Measurements from ENCODE around the gene PLGRKT.
"Not testable (repeated sequence)": the region's sequence is repeated elsewhere in the genome, so short reads cannot be mapped to it uniquely, and the experiment has no call there.

The PLGRKT gene

DNA sequence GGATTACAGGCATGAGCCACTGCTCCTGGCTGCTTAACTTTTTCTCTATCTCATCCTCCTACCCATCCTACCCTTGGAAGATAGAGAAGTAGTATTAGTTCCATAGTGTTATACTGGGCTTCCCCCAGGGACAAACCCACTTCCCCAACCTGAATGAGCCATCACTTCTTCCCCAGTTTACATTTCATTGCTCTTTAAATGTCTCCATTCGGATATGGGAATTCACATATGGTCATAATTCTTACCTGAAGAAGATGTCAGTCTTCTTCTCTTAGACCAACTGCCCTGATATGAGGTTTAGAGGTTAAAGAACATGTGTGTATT lies 14.5 kb upstream of the PLGRKT start:
- no peak for DNase-seq (ENCODE audit: low read depth, low spot score)

DNA sequence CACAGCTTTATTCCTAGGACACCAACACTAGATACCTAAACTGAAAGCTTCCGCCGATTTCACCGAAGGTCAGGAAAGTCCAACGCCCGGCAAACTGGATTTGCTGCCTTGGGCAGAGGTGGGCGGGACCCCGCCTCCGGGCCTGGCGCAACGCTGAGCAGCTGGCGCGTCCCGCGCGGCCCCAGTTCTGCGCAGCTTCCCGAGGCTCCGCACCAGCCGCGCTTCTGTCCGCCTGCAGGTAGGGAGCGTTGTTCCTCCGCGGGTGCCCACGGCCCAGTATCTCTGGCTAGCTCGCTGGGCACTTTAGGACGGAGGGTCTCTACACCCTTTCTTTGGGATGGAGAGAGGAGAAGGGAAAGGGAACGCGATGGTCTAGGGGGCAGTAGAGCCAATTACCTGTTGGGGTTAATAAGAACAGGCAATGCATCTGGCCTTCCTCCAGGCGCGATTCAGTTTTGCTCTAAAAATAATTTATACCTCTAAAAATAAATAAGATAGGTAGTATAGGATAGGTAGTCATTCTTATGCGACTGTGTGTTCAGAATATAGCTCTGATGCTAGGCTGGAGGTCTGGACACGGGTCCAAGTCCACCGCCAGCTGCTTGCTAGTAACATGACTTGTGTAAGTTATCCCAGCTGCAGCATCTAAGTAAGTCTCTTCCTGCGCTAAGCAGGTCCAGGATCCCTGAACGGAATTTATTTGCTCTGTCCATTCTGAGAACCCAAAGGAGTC lies 12.8 kb upstream of the PLGRKT start, which contains the start of gene CD274:
Gene CD274, plus strand, starts transcription at position 184 of the 733 bp plus-strand sequence. CDS start 5,572 bp downstream, outside the sequence.
- DNase-seq (ENCODE audit: low read depth, low spot score), result peak; percentile 91

DNA sequence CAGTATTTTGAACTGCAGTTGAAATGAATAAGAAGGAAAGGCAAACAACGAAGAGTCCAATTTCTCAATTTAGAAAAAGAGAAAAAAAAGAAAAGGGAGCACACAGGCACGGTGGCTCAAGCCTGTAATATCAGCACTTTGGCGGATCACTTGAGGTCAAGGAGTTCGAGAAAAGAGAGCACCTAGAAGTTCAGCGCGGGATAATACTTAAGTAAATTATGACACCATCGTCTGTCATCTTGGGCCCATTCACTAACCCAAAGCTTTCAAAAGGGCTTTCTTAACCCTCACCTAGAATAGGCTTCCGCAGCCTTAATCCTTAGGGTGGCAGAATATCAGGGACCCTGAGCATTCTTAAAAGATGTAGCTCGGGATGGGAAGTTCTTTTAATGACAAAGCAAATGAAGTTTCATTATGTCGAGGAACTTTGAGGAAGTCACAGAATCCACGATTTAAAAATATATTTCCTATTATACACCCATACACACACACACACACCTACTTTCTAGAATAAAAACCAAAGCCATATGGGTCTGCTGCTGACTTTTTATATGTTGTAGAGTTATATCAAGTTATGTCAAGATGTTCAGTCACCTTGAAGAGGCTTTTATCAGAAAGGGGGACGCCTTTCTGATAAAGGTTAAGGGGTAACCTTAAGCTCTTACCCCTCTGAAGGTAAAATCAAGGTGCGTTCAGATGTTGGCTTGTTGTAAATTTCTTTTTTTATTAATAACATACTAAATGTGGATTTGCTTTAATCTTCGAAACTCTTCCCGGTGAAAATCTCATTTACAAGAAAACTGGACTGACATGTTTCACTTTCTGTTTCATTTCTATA lies 12.0 kb upstream of the PLGRKT start:
- no peak for DNase-seq (ENCODE audit: low read depth, low spot score)

- DNase-seq (ENCODE audit: low read depth, low spot score), result no peak
Observed at GRCh38 chr9:5448461-5449435, 11.0 kb upstream of the PLGRKT start.

- DNase-seq (ENCODE audit: low read depth, low spot score), result no peak
Observed at GRCh38 chr9:5448016-5448415, 10.3 kb upstream of the PLGRKT start.

DNA sequence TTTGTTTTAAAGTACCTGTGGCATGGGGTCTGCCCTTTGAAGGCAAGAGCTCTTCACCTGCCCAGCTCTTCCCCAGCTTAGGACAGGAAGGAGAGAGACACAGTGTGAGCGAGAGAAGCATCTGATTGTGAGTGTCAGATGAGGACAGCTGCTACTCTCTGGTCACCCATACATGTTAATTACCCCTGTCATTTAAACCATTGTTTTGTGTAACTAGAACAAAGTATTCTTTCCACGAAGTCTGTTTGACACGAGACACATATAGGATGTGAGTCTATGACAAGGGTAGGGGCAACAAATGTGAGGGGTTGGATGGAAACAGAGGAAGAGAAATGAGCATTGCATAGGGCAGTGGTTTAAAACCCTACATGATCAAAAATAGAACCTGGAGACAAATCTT lies 9.6 kb upstream of the PLGRKT start:
- DNase-seq (ENCODE audit: low read depth, low spot score), result no peak

- DNase-seq (ENCODE audit: low read depth, low spot score), result no peak
Observed at GRCh38 chr9:5446451-5447236, 8.9 kb upstream of the PLGRKT start.

DNA sequence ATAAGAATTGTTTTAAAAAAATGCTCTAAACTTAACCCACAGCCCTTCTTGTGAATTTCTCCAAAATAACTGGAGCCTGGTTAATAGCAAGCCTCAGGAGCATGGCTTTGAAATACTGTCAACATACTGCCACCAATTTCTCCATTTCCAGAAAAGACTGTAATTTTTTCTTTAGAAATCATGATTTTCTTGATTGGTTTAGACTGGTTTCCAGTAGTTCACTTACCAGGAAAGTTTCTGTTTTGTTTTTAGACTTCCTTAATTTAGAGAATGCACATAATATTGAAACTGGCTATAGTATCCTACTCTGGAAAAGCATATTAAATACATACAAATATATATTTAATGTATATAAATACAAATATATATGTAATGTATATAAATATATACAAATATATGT lies 8.2 kb upstream of the PLGRKT start:
- no peak for DNase-seq (ENCODE audit: low read depth, low spot score)

DNA sequence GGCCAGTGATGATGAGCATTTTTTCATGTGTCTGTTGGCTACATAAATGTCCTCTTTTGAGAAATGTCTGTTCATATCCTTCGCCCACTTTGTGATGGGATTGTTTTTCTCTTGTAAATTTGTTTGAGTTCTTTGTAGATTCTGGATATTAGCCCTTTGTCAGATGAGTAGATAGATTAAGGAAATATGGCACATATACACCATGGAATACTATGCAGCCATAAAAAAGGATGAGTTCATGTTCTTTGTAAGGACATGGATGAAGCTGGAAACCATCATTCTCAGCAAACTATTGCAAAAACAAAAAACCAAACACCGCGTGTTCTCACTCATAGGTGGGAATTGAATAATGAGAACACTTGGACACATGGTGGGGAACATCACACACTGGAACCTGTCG lies 7.4 kb upstream of the PLGRKT start:
- not testable (repeated sequence) for DNase-seq (ENCODE audit: low read depth, low spot score)

GRCh38 chr9:5443850-5444249 lies 6.1 kb upstream of the PLGRKT start:
- DNase-seq (ENCODE audit: low read depth, low spot score), result no peak

GRCh38 chr9:5442400-5443011 lies 4.8 kb upstream of the PLGRKT start:
- DNase-seq (ENCODE audit: low read depth, low spot score), result no peak

GRCh38 chr9:5441043-5441442 lies 3.3 kb upstream of the PLGRKT start:
- DNase-seq (ENCODE audit: low read depth, low spot score), result no peak

GRCh38 chr9:5440426-5440825 lies 2.7 kb upstream of the PLGRKT start:
- peak; percentile 70 for DNase-seq (ENCODE audit: low read depth, low spot score)

- peak; percentile 16 for DNase-seq (ENCODE audit: low read depth, low spot score)
Observed at GRCh38 chr9:5438301-5439162, 807 bp upstream of the PLGRKT start.

DNA sequence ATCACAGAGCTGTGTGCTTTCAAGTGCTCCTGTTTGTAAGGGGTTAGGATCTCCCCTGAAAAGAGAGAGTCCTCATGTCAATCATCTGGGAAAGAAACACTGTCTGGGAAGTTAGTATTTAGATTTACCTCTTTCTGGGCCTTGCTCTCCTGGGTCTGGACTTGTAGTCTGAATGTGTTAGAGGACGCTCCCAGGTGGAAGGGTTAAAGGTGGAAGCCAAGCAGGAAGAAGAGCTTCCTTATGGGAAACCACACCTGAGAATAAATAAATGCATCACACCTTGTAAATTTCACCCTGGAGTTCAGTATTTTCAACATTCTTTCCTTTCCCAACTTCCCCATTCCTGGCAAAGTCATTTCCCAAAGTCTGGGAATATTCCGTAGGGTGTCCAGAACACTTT lies 1.3 kb downstream of the PLGRKT start:
- DNase-seq (ENCODE audit: low read depth, low spot score), result no peak

DNA sequence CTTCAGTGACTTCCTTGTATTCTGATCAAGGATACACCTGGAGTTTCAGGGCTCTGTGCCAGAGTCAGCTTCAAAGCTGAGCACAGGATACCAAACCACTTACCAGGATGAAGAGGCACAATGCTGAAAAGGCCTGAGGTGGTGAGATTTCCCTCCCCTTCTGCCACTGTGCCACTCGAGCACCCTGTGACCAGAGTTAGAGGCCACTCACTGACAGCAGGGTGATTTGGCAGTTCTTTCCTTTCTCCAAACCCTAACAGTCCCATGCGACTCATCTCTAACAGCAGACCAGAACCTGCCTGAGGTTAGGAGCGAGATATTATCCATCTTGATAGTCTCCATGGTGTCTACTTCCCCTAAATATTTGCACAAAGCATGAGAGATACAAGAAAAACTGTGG lies 1.8 kb downstream of the PLGRKT start:
- DNase-seq (ENCODE audit: low read depth, low spot score), result no peak

- DNase-seq (ENCODE audit: low read depth, low spot score), result not testable (repeated sequence)
Observed at GRCh38 chr9:5433841-5434810, 3.6 kb downstream of the PLGRKT start.

GRCh38 chr9:5433328-5433727 lies 4.4 kb downstream of the PLGRKT start:
- not testable (repeated sequence) for DNase-seq (ENCODE audit: low read depth, low spot score)
